ENCODE data around the gene DDX49.

DNA sequence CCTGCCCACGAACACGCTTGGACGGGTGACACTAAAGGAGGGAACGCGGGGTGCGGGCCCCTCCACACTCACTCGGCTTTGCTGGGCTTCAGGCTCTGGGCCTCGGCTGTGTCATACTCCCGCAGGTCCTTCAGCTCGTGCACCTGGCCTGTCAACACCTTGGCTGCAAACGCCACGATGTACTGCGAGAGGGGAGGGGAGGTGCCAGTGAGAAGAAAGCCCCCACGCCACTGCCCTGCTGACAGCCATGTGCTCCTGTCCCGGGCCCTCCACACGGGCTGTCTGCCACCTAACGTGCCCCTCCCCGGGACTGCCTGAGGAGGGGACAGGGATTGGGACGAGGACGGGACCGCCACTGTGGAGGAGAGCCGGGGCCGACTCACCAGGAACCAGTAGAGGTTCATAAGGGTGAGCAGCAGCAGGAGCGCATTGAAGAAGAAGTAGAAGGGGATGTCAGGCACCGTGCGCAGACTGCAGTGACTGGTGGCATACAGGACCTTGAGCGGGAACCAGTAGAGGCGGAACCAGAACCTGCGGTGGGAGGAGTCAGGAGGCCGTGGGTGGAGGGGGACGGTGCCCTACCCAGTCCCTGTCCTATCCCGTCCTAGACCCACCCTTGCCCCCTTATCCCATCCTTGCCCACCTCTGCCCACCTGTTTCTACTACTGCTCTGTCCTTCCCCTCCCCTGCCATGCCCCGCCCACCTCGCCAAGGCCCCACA lies 40.5 kb upstream of the DDX49 start:
- TF ChIP-seq, protein P1, sequence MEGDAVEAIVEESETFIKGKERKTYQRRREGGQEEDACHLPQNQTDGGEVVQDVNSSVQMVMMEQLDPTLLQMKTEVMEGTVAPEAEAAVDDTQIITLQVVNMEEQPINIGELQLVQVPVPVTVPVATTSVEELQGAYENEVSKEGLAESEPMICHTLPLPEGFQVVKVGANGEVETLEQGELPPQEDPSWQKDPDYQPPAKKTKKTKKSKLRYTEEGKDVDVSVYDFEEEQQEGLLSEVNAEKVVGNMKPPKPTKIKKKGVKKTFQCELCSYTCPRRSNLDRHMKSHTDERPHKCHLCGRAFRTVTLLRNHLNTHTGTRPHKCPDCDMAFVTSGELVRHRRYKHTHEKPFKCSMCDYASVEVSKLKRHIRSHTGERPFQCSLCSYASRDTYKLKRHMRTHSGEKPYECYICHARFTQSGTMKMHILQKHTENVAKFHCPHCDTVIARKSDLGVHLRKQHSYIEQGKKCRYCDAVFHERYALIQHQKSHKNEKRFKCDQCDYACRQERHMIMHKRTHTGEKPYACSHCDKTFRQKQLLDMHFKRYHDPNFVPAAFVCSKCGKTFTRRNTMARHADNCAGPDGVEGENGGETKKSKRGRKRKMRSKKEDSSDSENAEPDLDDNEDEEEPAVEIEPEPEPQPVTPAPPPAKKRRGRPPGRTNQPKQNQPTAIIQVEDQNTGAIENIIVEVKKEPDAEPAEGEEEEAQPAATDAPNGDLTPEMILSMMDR (IDR thresholded peaks at IDR 0.05 in 8 of 11, conservative IDR thresholded peaks at IDR 0.05 in 3 of 11): no peak
- TF ChIP-seq POLR2AphosphoS5 (IDR thresholded peaks at IDR 0.05) (no peak), POLR2A (IDR thresholded peaks at IDR 0.05) (no peak)
